ENCODE measurements around the gene TFB2M.

- TF ChIP-seq CTCF (IDR thresholded peaks at IDR 0.05) = no peak
- TF ChIP-seq POLR2AphosphoS5 (IDR thresholded peaks at IDR 0.05; ENCODE audit: insufficient read depth in 1 of 2, low read depth in 1 of 2) = no peak
- TF ChIP-seq POLR2A (IDR thresholded peaks at IDR 0.05) = no peak
Measured at GRCh38 chr1:246526915-246527314, 39.1 kb downstream of the TFB2M start.
